NCI-H128 (cell line): ENCODE measurements around the gene GNG12.

Experiments
- DNase-seq: peaks from one replicate; lab custom pipeline; 2025; ENCODE audit not compliant: unreplicated experiment; lab: John Stamatoyannopoulos, UW

GNG12 gene

DNA sequence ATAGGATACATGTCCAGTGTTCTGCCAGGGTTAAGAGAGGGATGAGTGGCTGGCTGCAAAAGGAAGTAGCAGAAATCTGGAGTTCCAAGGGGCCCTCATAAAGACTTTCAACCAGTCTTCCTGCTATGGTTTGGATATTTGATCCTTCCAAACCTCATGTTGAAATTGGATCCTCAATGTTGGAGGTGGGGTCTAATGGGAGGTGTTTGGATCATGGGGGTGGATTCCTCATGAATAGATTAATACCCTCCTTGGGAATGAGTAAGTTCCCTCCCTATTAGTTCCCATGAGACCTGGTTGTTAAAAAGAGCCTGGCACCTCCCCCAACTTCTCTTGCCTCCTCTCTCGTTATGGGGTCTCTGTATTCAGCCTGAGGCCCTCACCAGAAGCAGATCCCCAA lies 10.1 kb upstream of the GNG12 start:
- no peak for DNase-seq

DNA sequence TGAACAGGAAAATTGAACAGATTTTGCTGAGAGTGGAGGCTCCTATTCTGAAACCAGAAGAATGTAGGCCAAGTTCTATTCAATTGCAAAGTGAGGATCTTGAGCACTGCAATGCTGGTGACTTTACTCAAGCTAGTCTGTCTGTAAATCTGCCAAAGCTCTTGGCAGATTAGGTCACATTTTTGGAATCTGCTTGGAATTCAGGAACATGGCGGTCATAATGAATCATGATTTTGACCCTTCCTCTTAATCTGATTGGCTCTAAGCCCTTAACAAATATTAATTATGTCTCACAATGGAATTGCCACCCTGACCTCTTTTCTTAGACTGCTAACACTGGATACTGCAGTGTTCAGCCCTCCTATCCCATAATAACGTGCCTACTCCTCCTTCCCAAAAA lies 7.2 kb upstream of the GNG12 start:
- DNase-seq: no peak

DNA sequence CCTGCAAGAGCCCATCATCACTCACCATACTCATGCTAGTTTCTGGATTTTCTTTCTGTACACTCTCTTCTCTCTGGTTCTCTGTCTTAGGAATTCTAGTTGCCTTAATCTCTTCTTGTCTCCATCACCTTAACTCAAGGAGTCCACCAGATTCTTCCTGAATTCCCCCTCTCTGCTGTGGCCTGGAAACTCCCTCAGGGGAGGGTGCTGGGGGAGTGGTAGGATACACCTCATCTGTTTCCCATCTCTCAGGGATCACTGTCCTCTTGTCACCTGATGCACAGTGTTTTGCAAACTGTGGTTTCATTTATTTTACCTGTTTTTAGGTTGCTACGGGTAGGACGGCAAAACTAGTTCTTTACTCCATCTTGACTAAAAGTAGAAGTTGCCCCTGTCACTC lies 6.6 kb upstream of the GNG12 start:
- no peak for DNase-seq

DNA sequence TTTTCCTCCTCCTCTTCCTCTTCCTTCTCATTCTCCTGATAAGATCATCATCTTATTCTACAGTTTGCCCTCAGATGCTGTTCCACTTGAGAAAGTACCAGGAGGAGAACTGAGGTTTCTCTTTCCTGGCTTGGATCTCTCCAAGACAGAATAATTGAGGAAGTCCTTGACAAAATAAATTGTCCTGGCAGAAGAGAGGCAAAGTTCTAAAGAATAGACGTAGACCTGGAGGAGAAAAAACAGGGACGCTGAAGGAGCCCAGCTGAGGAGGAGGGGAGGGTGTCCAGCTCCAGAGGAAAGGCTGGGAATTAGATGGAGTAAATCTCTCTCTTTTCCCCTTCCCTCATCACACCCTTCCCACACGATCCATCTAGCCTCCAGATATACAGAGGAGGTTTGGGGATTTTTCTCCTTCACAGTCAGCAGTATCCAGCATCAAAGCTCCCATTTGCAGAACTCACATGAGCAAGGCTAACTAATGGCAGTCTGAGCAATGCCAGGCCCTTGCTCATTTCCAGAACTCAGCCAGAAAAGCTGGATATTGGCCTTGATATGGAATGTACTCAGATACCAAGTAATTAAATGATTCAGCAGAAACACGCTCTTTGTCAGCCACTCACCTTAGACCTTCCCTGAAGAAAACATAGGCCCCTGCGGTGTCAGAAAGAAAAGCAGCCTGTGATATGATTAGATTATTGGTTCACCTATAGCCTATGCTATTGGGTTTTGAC lies 5.1 kb upstream of the GNG12 start:
- no peak for DNase-seq

DNA sequence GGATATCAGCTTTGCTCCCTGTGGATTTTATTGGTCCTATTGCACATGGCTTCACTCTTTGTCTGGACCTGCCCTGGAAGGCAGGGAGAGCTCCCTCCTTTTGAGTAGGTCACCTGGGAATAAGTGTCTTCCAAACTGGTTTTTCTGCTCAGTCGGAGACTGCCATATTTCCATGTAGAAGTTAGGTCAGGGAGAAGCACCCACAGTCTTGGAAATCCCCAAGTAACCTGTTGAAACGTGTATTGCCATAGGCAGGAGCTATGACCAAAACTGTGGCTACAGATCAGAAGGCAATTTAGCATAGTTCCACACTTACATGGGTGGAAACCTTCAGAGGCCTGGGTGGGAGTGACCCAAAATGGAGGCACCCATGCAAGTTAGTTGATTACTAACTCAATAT lies 3.5 kb upstream of the GNG12 start:
- DNase-seq: no peak

DNA sequence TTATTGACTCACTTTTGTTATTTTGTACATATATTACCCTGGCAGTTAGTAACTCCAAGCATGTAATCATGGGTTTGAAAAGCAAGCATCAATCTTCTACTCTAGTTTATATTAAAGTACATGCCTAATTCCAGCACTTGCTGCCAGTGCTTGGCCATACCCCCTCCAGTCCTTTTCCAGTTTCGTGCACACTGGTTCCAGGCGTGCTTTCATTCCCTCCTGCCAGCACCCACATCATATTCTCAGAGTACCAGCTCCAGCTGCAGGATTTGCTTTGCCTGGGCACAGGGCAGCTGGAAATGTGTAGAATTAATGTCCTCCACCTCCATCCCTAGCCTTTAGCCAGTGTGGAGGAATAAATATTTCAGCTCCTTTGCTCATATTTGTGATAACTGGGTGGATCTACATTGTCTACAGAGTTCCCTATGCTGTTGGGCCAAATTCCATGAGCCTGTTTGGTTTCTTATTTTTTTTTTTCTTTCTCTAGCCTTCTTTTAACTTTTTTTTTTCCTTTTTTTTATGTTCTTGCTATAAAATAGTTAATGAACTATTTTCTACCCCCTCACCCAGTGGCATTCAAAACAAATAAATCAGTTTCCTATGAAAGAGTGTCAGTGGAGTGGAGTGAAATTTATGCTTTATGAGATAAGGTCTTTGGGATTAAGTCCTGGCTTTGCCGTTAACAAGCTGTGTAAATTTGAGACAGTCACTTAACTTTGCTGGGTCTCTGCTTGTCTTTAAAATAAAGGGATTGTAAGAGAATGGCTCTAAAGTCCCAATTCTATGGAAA lies 2.6 kb upstream of the GNG12 start:
- no peak for DNase-seq

DNA sequence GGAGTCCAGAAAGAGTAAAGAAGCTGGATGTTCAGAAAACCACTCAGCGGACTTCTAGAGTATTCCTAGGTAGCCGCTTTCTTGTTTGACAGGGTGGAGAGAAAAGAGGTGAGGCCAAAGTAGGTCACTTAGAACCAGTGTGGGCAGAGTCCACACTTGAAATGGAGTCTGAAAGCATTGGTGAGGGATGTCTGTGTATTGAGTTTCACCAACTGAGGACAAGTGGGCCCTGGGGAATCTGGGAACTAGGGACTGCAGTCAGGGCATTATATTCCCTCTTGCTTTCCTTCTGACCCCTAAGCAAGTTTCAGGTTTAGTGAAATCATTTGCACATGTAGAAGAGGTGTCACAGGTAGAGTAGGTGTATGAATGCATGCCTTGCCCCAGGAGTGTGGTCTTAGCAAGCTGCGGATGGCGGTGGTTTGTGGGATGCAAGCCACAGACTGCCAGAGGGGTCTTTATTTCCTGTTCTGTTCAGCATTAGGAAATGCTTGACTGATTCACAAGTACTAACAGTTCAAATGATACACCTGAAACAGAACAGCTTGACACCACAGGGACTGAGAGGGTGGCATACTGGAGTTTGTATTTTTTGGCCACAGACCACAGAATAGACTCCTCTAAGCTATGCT lies 1.1 kb upstream of the GNG12 start:
- no peak for DNase-seq

DNA sequence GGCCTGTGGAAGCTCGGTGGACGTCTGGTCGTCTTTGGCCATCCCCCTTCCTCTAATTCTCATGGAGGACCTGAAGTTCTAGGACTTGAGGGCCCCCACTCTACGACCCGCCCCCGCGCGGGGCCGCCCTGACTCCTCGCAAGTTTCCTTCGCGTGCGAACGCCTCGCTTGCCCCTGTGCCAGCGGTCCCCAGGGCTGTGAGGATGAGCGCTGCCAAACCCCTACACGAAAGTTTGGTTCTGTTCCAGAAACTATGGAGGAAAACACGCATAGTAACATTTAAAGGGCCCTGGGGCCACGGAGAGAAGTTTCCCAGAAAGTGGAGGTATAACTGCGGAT lies 304 bp upstream of the GNG12 start:
- no peak for DNase-seq

DNA sequence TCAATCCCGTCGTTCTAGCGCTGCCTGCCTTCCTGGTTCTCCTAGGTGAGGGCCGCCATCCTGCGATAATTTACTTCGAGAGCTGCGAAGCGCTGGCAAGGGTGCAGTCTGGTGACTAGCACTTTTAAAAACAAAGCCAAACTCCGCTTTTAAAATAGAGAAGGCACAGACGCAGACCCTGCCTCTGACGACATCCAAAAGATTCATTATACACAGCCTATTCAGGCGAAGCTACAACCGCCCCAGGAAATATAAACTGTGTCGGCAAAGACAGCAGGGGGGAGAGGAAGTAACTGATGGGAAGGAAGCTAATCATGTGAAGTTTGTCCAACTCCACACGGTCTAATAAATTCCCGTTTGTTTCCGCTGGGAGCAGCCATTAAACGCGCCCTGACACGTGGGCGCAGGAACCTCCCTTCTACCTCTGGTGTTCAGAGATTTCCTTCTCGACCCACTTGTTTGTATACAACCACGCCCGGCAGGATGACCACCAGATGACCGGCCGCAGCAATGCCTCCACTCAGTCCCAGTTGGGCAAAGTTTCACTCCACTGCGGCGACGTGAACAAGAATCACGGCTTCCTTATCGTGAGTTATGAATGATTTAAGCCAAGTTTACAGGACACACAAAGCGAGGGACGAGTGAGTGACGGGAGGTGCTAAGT lies 1.3 kb downstream of the GNG12 start:
- DNase-seq: no peak

DNA sequence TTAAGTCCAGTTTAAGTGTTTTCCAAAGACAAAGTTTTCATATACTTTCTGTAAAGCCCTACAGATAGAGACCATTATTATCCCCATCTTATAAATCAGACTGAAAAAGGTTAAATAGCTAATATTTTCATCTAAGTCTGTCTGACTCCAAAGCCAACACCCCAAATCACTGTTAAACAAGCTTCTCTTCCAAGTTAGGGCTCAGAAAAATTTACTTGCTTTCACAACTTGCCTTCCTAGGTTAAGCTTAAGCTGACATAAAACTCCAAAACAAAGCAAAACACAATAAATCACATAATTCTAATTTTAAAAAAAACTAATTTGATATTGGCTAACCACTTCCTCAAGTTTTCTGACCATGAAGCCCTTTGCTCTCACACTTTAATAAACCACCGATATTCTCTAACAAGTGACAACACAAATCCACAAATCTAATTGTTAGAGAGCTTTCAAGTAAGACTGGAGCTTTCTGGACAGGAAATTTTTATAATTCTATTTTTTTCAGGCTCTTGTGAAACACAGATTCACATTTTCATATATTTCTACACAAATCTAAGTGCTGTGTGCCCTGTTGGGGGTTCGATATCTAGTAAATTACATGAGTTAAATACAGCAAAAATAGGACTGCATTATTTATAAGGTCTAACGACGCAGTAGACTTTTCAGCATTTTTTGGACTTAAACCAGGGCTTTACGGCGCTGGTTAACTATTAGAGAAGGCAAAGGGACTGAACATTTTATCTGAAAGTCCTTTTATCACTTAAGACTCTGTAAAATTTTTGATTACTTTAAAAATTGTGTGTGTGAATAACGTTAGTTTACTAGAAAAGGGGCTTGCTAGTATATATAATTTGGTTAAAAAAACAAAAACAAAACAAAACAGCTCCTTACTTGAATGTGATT lies 2.1 kb downstream of the GNG12 start:
- no peak for DNase-seq

DNA sequence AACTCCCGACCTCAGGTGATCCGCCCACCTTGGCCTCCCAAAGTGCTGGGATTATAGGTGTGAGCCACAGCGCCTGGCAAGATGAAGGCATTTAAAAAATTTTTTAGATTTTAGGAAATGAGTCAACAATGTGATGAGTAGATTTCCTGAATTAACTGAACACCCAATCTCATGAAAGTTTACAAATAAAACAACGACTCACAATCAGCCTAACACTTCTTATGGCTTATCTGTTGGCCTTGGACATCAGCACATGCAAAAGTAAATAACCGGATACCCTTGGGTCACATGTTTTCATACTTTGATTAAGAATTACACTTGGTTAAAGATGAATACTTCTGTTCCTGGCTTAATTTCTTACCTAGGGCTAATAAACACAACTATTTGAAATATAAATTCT lies 3.0 kb downstream of the GNG12 start:
- DNase-seq: no peak

DNA sequence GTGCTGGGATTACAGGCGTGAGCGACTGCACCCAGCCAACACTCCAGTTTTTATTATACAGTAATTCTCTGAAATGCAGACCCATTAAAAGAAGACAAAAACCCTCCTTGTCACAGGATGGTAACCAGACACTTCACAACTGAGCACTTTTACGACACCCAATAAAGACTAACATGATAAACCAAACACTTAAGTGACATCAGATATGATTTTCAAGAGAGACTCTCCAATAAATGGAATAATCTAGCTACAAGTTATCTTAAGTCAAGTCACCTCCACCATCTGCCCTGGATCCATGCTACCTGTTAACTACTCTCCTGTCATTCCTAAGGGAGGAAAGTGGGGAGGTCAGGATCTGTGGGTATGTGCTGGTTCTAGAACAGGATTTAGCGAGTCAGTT lies 5.6 kb downstream of the GNG12 start:
- DNase-seq: no peak

DNA sequence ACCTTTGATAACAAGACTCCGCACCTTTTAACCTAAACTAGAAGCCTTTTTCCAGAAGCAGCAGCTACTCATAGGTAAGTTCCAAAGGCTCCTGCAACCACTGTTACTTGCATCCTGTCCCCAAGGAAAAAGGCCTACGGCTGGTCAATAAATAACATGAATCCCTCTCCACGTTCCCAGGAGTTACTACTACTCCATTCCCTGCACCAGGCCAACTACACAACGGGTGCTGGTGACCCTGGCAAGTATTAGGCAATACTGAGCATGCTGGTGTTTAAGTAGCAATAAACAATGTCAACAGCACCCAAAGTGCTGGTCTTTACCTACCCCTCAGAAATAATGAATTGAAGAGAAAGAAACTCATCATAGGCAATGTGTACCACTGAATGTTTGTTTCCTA lies 7.7 kb downstream of the GNG12 start:
- DNase-seq: no peak

DNA sequence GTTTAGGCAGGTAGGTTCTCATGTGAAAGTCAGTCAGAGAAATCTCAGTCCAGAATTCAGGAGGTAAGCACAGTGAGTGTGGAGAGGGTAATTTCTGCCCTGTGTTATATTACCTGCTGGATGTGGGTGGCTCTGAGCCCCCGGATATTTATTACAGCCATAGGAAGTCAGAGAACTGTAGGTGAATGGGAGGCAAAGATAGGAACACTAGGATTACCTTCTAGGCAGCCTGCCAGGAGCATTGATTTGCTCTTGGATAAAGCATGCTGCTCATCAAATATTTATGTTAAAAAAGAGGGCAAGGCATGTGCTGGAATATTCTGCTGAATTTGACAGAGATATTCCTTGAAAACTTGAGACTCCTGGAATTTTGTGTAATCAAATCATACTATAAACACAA lies 8.5 kb downstream of the GNG12 start:
- no peak for DNase-seq

DNA sequence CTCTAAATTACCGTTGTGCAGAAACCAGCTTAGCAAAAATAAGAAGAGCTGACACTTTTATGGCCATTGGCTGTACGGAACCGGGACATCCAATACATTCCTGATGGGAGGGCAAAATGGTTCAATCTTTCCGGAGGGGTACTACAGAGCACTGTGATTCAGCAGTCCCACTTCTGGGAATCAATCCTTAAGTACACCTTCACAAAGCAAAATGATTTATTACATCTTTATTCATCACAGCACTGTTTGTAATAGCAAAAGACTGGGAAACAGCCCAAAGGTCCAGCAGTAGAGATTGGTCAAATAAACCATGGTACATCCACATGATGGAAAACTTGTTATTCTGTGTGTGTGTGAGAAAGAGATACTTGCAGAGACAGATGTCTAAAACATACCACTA lies 9.7 kb downstream of the GNG12 start:
- no peak for DNase-seq

DNA sequence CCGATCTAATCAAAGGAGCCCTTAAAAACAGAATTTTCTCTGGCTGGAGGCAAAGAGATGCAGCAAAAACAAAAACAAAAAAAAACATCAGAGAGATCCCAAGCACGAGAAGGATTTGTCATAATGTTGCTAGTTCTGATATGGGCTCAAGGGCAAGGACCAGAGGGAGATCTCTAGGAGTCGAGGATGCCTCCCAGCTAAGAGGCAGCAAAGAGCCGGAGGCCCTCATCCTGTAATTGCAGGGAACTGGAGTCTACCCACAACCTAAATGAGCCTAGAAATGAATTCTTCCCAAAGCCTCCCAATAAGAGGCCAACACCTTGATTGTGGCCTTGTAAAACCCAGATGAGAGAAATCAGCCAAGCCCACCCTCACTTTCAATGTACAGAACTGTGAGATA lies 12.0 kb downstream of the GNG12 start:
- DNase-seq: no peak

DNA sequence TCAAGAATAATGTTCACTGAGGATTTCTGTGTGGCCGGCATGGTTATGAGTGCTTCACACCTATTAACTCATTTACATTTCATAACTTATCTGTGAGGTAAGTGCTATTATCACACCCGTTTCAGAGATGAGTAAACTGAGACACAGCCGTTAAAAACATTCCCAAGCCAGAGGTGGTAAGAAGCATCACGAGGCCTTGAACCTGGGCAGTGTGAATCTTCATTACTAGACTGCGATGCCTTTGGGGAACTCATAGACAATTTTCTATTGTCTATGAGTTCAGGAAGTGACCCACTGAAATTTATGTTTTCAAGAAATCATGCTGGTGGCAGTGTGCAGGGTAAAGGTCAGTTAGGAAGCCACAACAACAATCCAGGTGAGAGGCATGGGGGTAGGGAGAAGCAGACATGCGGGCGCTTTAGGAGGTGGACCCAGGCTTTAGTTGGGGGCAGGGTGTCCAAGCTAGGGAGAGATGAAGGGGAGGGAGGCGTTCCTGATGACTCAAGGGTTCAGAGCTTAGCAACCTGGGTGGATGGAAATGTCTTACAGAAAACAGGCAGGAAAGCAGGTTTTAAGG lies 14.5 kb downstream of the GNG12 start:
- DNase-seq: no peak

DNA sequence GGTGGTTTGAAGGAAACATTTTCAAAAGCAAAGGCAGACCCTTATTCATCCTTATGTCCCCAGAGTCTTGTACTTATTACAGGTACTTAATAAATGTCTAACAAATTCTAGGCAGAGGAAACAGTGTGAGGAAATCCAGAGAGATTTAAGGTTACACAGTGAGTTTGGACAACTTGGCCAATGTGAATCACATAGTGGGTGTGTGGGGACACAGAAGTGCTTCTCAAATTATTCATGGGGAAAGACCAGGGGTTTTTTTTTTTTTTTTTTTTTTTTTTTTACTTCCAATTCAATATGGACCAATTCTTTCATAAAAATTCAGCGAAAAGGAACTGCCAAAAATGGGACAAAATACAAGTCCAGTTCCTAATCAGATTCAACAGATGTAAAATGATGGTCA lies 15.1 kb downstream of the GNG12 start:
- DNase-seq: no peak

DNA sequence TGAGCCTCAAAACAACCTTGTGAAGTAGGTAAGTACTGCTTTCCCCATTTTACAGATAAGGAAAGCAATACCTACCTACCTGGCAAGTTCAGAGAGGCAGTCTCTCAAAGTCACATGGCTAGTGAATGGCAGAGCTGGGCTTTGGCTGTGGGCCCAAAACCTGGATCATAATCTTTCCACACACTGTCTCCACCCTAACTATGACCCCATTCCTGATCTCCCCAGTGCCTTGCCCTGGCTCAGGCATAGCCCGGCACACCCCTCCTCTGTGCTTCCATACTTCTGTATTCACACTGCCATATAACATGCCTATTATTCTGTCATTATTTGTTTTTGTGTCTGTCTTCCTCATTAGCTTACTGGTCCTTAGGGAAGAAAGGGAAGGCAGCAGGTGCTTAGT lies 15.9 kb downstream of the GNG12 start:
- DNase-seq: no peak

DNA sequence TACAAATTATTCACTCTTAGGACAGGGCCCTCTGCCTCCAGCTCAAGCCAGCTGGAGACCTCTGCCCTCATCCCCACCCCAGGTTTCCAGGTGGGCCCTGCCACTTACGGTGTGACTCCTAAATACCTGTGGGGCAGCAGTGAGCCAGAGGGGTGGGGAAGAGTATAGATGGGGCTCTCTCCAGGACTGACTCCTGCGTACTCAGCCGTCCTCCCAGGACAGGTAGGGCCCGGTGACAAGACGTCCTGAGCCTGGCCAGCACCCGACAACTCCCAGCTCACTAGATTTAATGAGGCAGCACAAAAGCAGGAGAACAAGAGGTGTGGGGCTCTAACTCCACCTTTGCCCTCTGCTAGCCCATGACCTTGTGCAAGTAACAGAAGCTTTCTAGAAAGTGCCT lies 16.8 kb downstream of the GNG12 start:
- no peak for DNase-seq

DNA sequence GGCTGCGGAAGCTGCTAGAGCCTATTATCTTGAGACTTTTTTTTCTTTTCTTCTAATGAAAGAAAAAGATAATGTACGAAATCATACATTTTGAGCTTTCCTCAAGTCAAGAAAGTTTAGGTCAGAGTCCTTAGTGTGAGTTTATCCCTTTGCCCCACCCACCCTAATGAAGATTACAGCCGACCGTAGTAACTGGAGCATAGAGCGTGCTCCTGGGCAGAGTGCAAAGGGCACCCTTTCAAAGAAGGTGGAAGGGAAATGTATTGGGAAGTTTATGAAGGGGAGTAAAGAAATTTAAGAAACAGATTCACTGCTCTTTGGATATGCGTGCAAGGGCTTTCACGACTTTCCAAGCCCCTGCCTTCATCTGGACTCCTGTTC lies 17.2 kb downstream of the GNG12 start:
- DNase-seq: no peak
